B cell (primary cell): Measurements from ENCODE around the gene ATXN2.

Source experiments
- CTCF ChIP-seq: fragments of 200-600 bp; IDR thresholded peaks from one replicate; pipeline ENCODE4 v1.8.0; 2022; ENCODE audit warnings: antibody characterized with exemption, mild to moderate bottlenecking
- EZH2 ChIP-seq: IDR thresholded peaks from 2 replicates; pipeline ENCODE4 v1.6.1; 2012; ENCODE audit warnings: borderline replicate concordance, low read depth, mild to moderate bottlenecking, moderate library complexity, low read length; ENCODE audit not compliant: insufficient read depth, poor library complexity, severe bottlenecking

GRCh38 chr12:111446631-111447570 is 152.2 kb downstream of the ATXN2 start:
- TF ChIP-seq CTCF (no peak), EZH2 (no peak)
